NOMO-1 treated with dmso at 0.1 percent for 144 hours (cell line): ENCODE results near the gene EWSR1.
"Not testable (repeated sequence)": the region's sequence is repeated elsewhere in the genome, so short reads cannot be mapped to it uniquely, and the experiment has no call there.

Experiments used
- DNase-seq: peaks from one replicate; lab custom pipeline; 2025; ENCODE audit not compliant: unreplicated experiment; lab: John Stamatoyannopoulos, UW

Gene EWSR1

GRCh38 chr22:29267858-29268510 is at the start of gene EWSR1, which contains the start of gene RHBDD3:
TSS of gene EWSR1 (plus strand) at chr22:29268268. CDS start at chr22:29268337, 69 bp downstream.
TSS of gene RHBDD3 (minus strand) at chr22:29267981. CDS start at chr22:29265626, 2,355 bp downstream.
- peak; percentile 93 for DNase-seq

- DNase-seq, result no peak
Measured at GRCh38 chr22:29218758-29219408, 49.2 kb upstream of the EWSR1 start.

GRCh38 chr22:29219409-29219782 is 48.7 kb upstream of the EWSR1 start:
- DNase-seq, result not testable (repeated sequence)

GRCh38 chr22:29219881-29220670 is 48.0 kb upstream of the EWSR1 start:
- DNase-seq, result no peak

- DNase-seq, result no peak
Measured at GRCh38 chr22:29224121-29224858, 43.8 kb upstream of the EWSR1 start.

GRCh38 chr22:29224859-29225410 is 43.1 kb upstream of the EWSR1 start:
- DNase-seq, result no peak

GRCh38 chr22:29225422-29226090 is 42.5 kb upstream of the EWSR1 start:
- DNase-seq, result no peak

- no peak for DNase-seq
Measured at GRCh38 chr22:29226351-29226981, 41.6 kb upstream of the EWSR1 start.

- no peak for DNase-seq
Measured at GRCh38 chr22:29230972-29231875, 36.8 kb upstream of the EWSR1 start.

- no peak for DNase-seq
Measured at GRCh38 chr22:29231971-29232959, 35.8 kb upstream of the EWSR1 start.

GRCh38 chr22:29233277-29233877 is 34.7 kb upstream of the EWSR1 start:
- DNase-seq, result no peak

GRCh38 chr22:29240481-29240880 is 27.6 kb upstream of the EWSR1 start:
- DNase-seq, result not testable (repeated sequence)

- no peak for DNase-seq
Measured at GRCh38 chr22:29243874-29244446, 24.1 kb upstream of the EWSR1 start.

- DNase-seq, result no peak
Measured at GRCh38 chr22:29244785-29245625, 23.1 kb upstream of the EWSR1 start.

- DNase-seq, result peak; percentile 25
Measured at GRCh38 chr22:29245626-29246385, 22.3 kb upstream of the EWSR1 start.
